ENCODE results near the gene MRPL44. TPM values are rescaled to one million over a fixed set of nuclear protein-coding genes. Genes with fewer than 3 reads are reported as not detected.
A peak's percentile ranks its signal among the peaks of the same experiment; 100 is the strongest.
"Not testable (repeated sequence)": the region's sequence is repeated elsewhere in the genome, so short reads cannot be mapped to it uniquely, and the experiment has no call there.

The MRPL44 gene
- total RNA-seq, 1 donor from 2014 or later: 26.5 TPM

GRCh38 chr2:223970343-223971128 is 13.3 kb downstream of the MRPL44 start:
- peak; percentile 68 for DNase-seq (ENCODE audit: low spot score)

DNA sequence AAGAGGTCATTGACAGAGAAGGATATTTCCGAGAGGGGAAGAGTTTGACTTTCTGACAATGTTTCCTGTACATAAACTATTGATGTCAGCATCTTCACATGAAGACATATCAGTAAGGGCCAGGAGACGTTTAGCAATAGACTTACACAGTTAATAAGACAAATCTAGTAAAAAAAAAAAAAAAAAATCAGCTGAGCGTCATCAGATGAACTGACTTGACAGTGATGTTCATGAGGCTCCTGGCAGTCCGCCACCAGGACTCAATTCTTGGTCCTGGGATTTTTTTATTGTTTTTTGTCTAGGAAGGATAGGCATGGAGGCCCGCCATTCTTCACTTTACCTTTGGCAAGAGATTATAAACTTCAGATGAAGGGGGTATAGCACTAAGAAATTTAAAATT is 14.5 kb downstream of the MRPL44 start:
- DNase-seq (ENCODE audit: low spot score): no peak

- no peak for DNase-seq (ENCODE audit: low spot score)
These were observed 15.4 kb downstream of the MRPL44 start for GRCh38 chr2:223972656-223973102.

GRCh38 chr2:223973606-223974005 is 16.3 kb downstream of the MRPL44 start:
- no peak for DNase-seq (ENCODE audit: low spot score)

DNA sequence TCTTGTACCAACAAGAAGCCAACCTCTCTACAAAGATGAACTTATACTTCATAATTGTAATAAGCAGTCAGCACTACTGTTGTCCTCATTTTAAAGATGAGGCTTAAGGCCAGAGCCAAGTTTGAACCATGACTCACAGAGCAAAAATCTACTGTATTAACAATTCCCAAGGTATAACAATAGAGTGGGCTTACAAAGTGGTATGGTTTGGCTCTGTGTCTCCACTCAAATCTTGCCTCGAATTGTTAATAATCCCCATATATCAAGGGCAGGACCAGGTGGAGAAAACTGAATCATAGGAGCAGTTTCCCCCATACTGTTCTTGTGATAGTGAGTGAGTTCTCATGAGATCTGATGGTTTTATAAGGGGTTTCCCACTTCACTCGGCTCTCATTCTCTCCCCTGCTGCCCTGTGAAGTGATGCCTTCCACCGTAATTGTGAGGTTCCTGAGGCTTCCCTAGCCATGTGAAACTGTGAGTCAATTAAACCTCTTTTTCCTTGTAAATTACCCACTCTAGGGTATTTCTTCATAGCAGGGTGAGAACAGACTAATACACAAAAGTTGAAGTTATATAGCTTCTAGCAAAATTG is 19.5 kb downstream of the MRPL44 start:
- DNase-seq (ENCODE audit: low spot score): no peak

- DNase-seq (ENCODE audit: low spot score): no peak
These were observed 21.2 kb downstream of the MRPL44 start for GRCh38 chr2:223978451-223978850.

DNA sequence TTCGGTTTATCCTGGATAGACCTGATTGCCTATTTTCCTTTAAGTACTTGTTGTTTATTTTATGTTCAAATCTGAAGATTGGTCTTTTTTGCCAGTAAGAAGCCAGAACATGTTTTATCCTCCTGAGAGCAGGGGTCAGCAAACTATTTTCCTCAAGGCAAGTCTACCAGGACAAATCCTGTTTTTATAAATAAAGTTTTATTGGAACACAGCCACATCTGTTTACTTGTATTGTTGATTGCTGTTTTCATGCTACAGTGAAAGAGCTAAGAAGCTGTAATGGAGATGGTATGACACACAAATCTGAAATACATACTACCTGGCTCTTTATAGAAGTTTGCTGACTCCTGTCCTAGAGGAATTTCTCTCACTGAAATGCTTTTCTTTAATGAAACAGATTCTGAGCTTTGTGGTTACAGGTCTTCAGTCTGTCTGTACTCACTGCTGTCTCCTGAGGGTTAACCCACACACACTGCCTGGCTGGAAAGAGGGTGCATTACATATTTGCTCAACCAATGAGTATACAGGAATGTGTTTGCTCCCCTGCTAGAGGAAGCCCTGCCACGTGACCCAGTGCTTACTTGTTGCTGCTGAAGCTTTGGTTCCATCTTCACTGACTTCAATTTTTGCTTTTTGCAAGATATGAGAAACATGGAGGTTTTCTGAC is 22.6 kb downstream of the MRPL44 start:
- no peak for DNase-seq (ENCODE audit: low spot score)

DNA sequence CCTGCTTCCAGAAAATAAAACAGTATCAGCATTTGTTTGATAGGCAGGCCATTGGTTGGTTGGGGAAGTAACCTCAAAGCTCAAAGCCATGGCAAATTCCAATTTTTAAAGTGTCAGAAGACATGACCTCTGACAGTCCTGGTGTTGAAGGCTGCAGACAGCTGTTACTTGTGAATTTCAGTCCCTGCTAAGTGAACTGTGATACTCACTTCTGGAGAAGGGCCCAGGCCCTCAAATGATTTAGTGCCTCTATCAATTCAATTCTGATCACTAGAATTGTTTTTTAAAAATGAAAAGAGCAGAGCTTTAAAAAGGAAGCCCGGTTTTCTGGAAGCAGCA is 23.1 kb downstream of the MRPL44 start:
- no peak for DNase-seq (ENCODE audit: low spot score)

DNA sequence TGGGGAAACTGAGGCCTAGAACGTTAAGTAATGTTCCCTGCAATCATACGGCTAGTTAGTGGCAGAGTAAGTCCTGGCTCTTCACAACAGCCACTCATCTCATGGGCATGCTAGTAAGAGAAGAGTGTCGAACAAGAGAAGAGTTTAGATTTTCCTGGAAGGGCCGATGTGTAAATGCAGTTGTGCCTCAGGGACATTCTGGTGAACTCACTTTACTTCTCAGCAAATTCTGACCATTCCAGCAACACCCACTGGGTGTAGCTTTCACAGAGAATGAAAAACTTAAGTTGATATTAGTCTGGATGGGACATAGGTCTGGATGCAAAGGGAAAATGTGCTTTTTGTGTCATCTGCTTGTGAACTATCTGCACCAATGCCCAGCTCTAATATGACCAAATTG is 23.5 kb downstream of the MRPL44 start:
- no peak for DNase-seq (ENCODE audit: low spot score)

DNA sequence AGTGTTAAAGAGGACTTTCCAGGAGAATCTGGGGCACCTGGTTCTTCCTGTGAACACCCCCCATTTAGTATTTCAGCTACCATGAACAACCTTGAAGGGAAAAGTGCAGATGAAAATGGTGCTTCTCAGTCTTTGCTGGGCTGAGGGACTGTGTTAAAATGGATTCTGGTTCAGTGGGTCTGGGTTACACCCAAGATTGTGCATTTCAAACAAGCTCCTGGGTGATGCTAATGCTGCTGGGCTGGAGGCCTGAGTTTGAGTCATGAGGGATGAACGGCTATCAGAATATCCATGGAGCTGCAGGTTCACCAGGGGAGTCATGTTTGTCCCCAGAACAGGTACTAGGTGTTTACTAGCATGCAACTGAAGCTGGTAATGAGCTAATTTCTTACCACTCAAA is 24.0 kb downstream of the MRPL44 start:
- DNase-seq (ENCODE audit: low spot score): no peak

DNA sequence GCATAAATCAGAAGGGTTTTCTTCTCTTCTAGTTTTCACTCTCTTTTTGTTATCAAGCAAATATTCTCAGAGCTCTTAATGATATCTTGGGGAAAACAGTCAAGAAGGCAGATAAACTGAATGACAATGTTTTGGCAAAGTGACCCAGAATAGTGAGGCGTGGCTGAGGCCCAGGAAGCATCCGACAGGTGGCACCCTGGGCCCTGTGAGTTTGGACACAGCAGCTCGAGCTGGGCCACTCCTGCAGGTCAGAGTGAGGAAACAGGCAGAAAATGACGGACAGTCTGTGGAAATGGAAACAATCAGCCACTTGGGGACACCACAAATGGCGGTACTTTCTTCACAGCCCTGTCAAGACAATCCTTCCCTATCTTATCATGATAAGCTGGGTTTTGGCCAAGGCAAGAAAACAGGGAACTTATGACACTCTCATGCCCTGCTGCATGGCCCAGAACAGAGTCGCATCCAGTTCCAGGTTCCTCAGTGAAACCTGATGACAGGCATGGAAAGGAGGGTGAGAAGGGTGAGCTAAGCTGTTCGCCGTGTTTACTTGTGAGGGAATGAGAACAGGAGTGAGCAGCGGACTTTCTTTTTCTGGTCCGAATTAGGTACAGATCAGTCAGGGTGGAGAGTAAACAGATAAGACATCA is 32.1 kb downstream of the MRPL44 start:
- peak; percentile 42 for DNase-seq (ENCODE audit: low spot score)

- DNase-seq (ENCODE audit: low spot score): no peak
These were observed 32.6 kb downstream of the MRPL44 start for GRCh38 chr2:223989856-223990232.

- no peak for DNase-seq (ENCODE audit: low spot score)
These were observed 34.3 kb downstream of the MRPL44 start for GRCh38 chr2:223991611-223992010.

DNA sequence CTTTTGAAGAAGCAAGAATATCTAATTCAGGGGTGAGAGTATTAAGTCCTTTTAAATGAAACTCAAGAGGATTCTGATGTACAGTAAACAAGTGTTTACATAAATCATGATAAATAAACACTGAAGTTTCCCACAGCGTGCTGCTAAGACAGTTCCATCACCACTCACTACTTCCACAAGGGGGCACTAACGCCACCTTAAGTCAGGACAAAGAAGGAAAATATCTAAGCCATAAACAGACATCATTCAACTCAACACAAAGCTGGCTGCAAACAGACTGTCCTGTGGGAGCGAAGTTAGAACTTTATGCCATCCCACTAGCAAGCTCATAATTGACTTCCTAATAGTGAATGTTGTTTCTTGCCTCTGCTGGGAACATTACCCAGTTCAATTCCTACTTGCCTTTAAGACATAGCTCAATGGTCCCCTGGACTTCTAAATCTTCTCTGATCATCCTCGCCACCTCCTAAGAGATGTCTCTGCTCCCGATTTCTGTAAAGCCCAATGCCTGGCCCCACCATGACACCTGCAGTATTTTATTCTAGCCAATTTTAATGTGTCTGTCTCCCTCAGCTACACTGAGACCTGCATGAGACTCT is 36.5 kb downstream of the MRPL44 start:
- peak; percentile 73 for DNase-seq (ENCODE audit: low spot score)

GRCh38 chr2:223994562-223995162 is 37.4 kb downstream of the MRPL44 start:
- no peak for DNase-seq (ENCODE audit: low spot score)

DNA sequence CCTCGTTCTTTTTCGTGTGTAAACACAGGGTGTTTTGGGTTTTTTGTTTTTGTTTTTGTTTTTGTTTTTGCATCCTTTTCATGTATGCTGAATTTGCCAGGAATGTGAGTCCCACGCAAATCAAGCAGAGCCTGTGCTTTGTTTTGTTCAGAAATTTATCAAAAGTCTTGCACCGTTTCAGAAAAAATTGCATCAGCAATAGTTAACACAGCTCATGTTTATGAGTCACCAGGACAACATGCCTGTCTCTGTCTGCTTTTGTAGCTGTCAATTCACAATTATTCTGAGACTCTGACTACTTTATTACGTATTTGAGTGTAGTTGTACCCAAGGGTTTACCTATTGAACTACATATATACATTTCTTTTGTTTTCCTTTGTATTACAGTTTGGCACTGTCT is 38.3 kb downstream of the MRPL44 start:
- no peak for DNase-seq (ENCODE audit: low spot score)

DNA sequence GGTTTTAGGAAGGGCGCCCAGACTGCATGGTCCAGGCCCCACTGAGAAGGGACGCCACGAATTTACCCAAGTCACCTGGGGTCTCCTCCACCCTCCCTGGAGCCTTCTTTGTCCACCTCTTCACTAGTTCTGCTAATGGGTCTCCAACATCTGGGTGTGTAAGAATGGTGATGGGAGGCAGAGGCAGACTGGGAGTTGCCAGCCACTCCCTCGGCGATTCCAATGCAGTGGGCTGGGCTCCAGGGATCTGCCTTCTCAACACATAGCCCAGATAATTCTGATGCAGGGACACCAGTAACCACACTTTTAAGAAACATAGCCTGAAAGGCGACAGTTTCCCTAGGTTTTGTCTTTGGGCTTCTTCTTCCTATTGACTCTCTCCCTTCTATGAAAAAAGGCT is 39.1 kb downstream of the MRPL44 start:
- no peak for DNase-seq (ENCODE audit: low spot score)

GRCh38 chr2:223997938-223998337 is 40.7 kb downstream of the MRPL44 start:
- DNase-seq (ENCODE audit: low spot score): no peak

DNA sequence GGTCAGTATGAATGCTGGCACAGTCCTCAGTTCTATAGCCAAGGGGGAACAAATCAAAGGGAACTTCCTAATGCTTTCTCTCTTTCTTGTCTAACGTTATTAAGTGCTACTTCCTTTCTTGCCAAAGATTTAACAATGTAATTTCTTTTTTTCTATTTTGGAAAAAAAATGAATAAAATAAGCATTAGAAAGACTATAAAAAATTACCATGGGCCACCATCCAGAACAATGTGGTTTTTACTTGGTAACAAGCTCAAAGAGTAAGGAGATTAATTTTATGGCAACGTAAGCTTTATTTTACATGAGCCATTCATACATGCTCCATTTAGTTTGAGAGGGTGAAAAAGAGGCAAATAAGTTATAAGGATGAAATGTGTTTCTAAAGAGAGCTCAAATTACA is 41.7 kb downstream of the MRPL44 start:
- no peak for DNase-seq (ENCODE audit: low spot score)

DNA sequence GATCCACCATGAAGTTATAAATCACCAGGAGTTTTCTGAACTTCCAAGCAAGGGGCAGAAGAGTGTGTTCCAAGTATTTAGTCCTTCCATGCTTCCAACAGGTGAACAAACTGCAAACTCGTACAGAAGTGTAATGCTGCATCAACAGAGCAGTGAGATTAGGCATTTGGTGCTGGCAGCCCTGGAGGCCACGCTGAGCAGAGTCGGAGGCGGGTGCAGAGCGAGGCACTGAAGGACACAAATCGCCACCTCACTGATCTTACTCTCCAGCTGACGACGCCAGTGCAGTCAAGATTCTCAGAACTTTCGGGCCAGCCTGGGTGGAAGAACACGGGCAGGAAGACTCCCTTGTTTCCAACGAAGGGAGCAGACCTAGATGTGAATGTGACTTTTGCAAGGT is 42.6 kb downstream of the MRPL44 start:
- no peak for DNase-seq (ENCODE audit: low spot score)

- DNase-seq (ENCODE audit: low spot score): not testable (repeated sequence)
These were observed 43.4 kb downstream of the MRPL44 start for GRCh38 chr2:224000662-224001061.

All from mucosa of gallbladder (tissue), 1 donor.